ENCODE data around the gene DEF6.

DEF6 gene

DNA sequence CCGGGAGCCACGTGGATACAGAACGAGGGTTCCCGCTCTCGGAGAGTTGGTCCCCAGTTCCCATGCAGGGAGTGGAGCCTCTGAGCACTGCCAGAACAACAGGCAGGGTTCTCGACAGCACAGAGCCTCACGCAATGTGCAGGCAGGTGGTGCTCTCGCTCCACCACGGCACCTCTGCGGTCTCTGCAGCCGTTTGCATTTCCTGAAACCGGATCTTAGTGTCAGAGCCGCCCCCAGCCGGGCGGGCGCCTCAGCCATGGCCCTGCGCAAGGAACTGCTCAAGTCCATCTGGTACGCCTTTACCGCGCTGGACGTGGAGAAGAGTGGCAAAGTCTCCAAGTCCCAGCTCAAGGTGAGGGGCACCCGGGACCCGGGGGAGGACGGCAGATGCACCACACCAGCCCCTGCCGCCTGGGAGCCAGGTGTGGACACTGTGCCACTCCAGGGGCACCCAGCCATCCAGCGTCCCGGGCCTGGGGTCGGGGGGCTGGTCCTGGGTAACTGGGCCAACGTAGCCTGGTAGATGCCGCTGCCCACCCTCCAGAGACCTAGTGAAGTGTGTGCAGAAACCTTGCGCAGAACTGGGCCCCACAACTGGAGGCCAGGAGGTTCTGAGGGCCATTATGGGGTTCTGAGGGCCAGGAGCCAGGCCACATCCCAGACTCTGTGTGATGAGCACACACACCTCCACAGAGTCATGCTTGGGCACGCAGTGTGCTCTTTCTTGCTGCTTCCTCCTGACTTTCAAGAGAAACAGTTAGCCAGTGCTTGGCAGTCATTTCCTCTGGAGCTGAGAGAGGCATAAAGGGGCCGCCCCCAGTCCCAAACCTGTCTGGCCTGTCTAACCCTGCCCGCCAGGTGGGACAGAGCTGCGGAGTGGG is at the start of gene DEF6:
DEF6 (plus strand) TSS at position 218 of the 881 bp plus-strand sequence; CDS start at position 257, 39 bp downstream.
- in situ Hi-C loops (cut with MboI; ENCODE audit: low sequenced_read_pairs): loop anchor here (10.0 kb wide), 1 partner anchor 437 kb away; the partner anchor contains the start of gene ARMC12

GRCh38 chr6:35248300-35248699 is 49.3 kb upstream of the DEF6 start:
- in situ Hi-C loops (cut with MboI; ENCODE audit: low sequenced_read_pairs): loop anchor here (25.0 kb wide), 1 partner anchor 261 kb away; no protein-coding TSS in a partner anchor

DNA sequence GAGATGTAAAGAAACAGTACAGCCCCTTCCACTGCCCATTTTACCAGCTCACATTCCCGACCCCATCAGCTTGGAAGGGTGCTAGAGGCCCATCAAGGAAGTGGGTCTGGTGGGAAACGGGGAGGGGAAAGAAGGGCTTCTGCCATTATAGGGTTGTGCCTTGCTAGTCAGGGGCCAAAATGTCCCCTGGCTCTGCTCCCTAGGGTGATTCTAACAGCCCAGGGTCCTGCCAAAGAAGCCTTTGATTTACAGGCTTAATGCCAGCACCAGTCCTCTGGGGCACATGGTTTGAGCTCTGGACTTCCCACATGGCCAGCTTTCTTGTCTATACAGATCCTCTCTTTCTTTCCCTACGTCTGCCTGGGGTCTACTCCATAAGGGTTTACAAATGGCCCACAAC is 48.7 kb upstream of the DEF6 start:
- in situ Hi-C loops (cut with MboI; ENCODE audit: low sequenced_read_pairs): loop anchor here (25.0 kb wide), 1 partner anchor 262 kb away; no protein-coding TSS in a partner anchor

DNA sequence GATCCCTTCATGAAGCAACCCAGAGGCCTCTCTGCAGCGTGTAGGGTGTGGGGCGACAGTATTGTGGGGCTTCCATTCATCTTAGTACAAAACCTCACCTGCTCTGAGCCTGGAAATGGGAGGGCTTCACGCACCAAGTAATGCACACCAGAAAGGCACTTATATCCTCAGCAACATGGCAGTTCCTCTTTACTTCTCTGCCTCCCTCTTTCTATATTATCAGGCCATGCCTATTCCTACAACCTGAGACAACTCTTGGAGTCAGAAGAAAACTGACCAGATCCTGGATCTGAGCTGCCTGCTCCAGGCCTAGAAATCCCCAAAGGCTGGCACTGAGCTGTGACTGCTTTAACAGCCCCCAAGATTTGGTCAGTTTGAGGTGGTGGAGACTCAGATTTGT is 45.7 kb upstream of the DEF6 start:
- in situ Hi-C loops (cut with MboI; ENCODE audit: low sequenced_read_pairs): no loop called here

DNA sequence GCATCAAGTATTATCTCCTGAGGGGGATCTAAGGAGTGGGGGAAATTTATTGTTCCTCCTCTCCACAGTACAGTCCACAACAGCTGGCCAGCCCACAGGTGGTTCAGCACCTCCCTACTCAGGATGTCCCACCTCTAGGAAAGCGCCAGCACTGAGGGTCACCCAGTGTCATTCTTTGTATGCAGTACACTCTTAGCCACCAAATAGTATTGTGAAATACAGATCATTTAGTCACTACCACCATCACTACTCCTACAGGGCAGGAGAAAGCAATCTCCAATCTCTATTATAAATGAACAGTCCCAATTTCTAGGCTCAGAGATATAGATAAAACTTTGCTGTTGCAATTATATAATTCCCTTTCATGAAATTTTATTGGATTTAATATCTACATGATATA is 44.4 kb upstream of the DEF6 start:
- in situ Hi-C loops (cut with MboI; ENCODE audit: low sequenced_read_pairs): no loop called here

DNA sequence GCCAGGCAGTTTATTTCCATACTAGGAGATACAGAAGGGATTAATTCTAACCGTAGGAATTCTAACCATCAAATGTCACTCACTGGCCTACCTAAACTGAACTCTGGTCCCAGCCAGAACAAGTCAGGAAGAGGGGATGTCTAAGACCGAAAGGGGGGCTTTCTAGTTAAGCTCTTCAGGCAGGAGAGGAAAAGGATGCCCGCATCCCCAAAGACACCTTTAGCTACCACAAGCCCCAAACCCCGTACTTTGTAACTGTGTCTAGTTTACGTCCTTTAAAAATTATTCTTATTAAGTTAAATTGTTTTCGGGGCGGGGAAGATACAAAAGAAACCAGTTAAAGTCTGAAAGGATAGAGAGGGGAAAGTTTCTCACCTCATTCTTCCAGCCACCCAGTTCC is 39.3 kb upstream of the DEF6 start:
- in situ Hi-C loops (cut with MboI; ENCODE audit: low sequenced_read_pairs): no loop called here

DNA sequence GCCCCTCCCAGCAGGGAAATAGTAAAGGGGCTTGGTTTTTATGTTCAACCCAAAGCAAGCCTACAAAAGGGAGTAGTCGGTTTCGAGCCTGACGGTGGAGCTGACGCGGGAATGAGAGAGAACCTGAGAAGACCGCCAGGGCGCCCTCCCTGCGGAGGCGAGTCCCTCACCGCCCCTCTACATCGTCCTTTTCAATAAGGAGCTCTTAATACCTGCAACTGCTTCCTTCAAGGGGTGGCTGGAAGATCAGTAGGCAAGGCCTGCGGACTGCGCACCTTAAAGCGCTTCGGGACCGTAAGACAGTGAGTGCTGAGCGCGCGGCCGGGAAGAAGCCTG is 38.8 kb upstream of the DEF6 start:
- in situ Hi-C loops (cut with MboI; ENCODE audit: low sequenced_read_pairs): no loop called here

GRCh38 chr6:35259194-35259947 is 38.2 kb upstream of the DEF6 start, which contains the start of gene ZNF76:
Gene ZNF76, plus strand, starts transcription at chr6:35259735. Its CDS starts 21,417 bp downstream, at chr6:35281152.
- in situ Hi-C loops (cut with MboI; ENCODE audit: low sequenced_read_pairs): no loop called here

- in situ Hi-C loops (cut with MboI; ENCODE audit: low sequenced_read_pairs): no loop called here
Observed at GRCh38 chr6:35259948-35260590, 37.5 kb upstream of the DEF6 start.

DNA sequence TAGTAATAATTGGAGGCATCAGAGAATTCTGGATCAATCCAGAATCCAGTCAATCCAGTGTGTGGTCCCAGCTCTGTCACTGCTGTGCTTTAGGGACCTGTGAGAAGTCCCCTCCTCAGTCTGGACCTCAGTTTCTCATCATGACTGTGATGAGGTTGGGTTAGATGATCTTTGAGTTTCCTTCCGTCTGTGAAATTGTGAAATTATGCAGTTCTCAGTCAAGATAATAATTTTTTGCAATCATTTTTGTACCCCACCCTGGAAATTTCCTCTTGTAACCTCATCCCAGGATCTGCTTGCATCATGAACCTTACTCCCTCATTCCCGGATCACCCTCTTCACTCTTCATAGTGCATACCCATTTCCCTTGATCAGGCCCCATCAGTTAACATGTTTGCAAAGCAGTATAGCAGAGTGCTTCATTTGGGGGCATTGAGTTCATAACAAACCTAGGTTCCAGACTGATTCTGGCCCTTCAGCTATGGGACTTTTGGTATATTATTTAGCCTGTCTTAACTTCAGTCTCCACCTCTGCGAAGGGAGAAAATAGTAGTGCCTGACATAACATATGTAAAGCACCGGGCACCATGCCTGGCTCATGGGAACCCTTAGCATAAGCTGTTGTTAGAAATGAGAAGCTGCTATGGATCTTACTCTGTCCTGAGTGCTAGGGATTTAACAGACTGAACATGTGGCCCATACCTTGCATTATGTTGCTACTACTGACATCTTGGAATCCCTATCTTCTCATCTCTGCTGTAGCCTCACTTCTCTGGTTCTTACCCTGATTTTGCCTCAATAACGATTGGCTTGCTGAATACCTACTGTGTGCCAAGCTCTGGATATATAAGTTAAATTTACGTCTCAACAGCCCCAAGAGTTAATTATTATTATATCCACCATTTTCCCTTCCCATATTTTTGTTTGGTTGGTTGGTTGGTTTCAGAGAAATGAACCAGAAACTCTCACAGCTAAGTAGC is 36.7 kb upstream of the DEF6 start:
- in situ Hi-C loops (cut with MboI; ENCODE audit: low sequenced_read_pairs): no loop called here

- in situ Hi-C loops (cut with MboI; ENCODE audit: low sequenced_read_pairs): no loop called here
Observed at GRCh38 chr6:35262596-35262995, 35.0 kb upstream of the DEF6 start.

- in situ Hi-C loops (cut with MboI; ENCODE audit: low sequenced_read_pairs): no loop called here
Observed at GRCh38 chr6:35264550-35265274, 32.9 kb upstream of the DEF6 start.

- in situ Hi-C loops (cut with MboI; ENCODE audit: low sequenced_read_pairs): no loop called here
Observed at GRCh38 chr6:35265523-35265922, 32.1 kb upstream of the DEF6 start.

GRCh38 chr6:35267446-35267845 is 30.2 kb upstream of the DEF6 start:
- in situ Hi-C loops (cut with MboI; ENCODE audit: low sequenced_read_pairs): no loop called here

DNA sequence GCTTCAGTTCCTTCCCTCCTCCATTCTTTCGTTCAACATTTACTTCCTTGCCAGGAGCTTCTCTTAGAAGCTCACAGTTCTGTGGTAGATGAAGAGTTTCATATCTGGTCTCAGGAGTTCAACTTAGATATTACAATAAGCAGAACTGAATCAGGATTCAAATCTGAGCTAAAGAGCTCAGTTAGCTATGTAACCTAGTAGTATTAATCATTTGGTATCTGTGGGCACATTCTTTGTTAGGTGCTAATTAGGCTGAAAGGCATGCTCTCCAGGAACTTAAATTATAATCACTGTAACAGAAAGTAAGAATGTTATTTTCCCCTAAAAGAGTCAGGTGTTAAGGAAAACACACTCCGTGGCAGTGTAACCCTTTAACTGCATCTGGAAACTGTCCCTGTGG is 29.7 kb upstream of the DEF6 start:
- in situ Hi-C loops (cut with MboI; ENCODE audit: low sequenced_read_pairs): no loop called here

- in situ Hi-C loops (cut with MboI; ENCODE audit: low sequenced_read_pairs): no loop called here
Observed at GRCh38 chr6:35272005-35272404, 25.6 kb upstream of the DEF6 start.

GRCh38 chr6:35273822-35274559 is 23.6 kb upstream of the DEF6 start:
- in situ Hi-C loops (cut with MboI; ENCODE audit: low sequenced_read_pairs): no loop called here

- in situ Hi-C loops (cut with MboI; ENCODE audit: low sequenced_read_pairs): no loop called here
Observed at GRCh38 chr6:35275744-35276260, 21.8 kb upstream of the DEF6 start.

GRCh38 chr6:35278708-35279107 is 18.9 kb upstream of the DEF6 start:
- in situ Hi-C loops (cut with MboI; ENCODE audit: low sequenced_read_pairs): no loop called here

Measured in HL-60/S4 (cell line).